ENCODE results near the gene ST3GAL3.

Gene ST3GAL3

GRCh38 chr1:43946236-43947060 is 239.1 kb downstream of the ST3GAL3 start, which contains the start of gene IPO13:
IPO13 (plus strand) TSS chr1:43946950; CDS start chr1:43947601, 651 bp downstream.
- TF ChIP-seq, protein P1, sequence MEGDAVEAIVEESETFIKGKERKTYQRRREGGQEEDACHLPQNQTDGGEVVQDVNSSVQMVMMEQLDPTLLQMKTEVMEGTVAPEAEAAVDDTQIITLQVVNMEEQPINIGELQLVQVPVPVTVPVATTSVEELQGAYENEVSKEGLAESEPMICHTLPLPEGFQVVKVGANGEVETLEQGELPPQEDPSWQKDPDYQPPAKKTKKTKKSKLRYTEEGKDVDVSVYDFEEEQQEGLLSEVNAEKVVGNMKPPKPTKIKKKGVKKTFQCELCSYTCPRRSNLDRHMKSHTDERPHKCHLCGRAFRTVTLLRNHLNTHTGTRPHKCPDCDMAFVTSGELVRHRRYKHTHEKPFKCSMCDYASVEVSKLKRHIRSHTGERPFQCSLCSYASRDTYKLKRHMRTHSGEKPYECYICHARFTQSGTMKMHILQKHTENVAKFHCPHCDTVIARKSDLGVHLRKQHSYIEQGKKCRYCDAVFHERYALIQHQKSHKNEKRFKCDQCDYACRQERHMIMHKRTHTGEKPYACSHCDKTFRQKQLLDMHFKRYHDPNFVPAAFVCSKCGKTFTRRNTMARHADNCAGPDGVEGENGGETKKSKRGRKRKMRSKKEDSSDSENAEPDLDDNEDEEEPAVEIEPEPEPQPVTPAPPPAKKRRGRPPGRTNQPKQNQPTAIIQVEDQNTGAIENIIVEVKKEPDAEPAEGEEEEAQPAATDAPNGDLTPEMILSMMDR (IDR thresholded peaks at IDR 0.05; ENCODE audit: insufficient read depth, low read depth, low read length, missing control alignments): peak; percentile 42
- H3K4me3 ChIP-seq (ENCODE audit: low read length): peak within 1 kb of the TSS; percentile 86
- peak; percentile 97 for DNase-seq (ENCODE audit: low read depth)

- TF ChIP-seq, protein P1 (IDR thresholded peaks at IDR 0.05; ENCODE audit: insufficient read depth, low read depth, low read length, missing control alignments): no peak
- H3K4me3 ChIP-seq (ENCODE audit: low read length): peak overlapping the region; percentile 86
- no peak for DNase-seq (ENCODE audit: low read depth)
These were observed 239.9 kb downstream of the ST3GAL3 start for GRCh38 chr1:43947061-43947873.

- peak overlapping the region; percentile 86 for H3K4me3 ChIP-seq (ENCODE audit: low read length)
- DNase-seq (ENCODE audit: low read depth): no peak
- TF ChIP-seq, protein P1 (IDR thresholded peaks at IDR 0.05; ENCODE audit: insufficient read depth, low read depth, low read length, missing control alignments): no peak
These were observed 240.6 kb downstream of the ST3GAL3 start for GRCh38 chr1:43947874-43948437.

- TF ChIP-seq, protein P1 (IDR thresholded peaks at IDR 0.05; ENCODE audit: insufficient read depth, low read depth, low read length, missing control alignments): no peak
- no peak for DNase-seq (ENCODE audit: low read depth)
- H3K4me3 ChIP-seq (ENCODE audit: low read length): no peak overlapping the region
These were observed 242.3 kb downstream of the ST3GAL3 start for GRCh38 chr1:43949678-43950077.

GRCh38 chr1:43951021-43951985 is 244.0 kb downstream of the ST3GAL3 start:
- TF ChIP-seq, protein P1 (IDR thresholded peaks at IDR 0.05; ENCODE audit: insufficient read depth, low read depth, low read length, missing control alignments): no peak
- no peak overlapping the region for H3K4me3 ChIP-seq (ENCODE audit: low read length)
- peak; percentile 33 for DNase-seq (ENCODE audit: low read depth)

Measured in epithelial cell of esophagus (primary cell).